Islet of Langerhans (tissue), 1 donor: ENCODE results near the gene ARHGEF4.

Experiments used
- FAIRE-seq: peaks from one replicate; lab custom pipeline; 2011; peaks lifted over from hg19 to GRCh38; lab: Jason Lieb, UNC

The ARHGEF4 gene

DNA sequence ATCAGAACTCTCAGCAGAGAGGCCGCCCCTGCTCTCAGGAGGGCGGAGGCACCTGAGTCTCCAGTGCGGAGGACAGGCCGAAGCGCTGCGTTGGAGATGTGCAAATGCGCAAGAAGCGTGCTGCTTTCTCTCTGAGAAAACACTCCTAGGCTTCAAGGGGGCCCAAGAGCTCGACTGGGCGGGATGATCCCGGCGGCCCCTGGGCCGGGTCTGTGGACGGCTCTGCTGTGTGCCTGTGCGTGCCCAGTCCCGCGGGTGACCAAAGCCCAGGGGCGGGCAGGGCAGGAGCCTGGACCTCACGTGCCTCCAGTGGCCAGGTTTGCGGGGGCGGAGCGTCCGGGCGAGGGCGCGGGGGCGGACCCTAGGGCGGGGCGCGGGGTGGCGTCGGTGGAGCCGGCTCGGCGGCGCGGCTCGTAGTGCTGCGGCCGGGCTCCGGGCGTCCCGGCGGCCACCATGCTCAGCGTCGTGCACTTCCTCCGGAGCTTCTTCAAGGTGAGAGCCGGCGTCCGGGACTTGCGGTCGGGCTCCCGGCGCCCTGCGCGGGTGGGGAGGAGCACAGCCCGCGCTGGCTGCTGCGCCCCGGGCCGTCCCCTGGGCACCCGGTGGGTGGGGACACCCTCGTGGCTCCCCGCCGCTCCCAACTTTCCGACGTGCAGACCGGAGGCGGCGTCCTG is at the start of gene ARHGEF4:
ARHGEF4 (plus strand) TSS at position 414 of the 674 bp plus-strand sequence; CDS start at position 454, 40 bp downstream.
- no peak for FAIRE-seq

DNA sequence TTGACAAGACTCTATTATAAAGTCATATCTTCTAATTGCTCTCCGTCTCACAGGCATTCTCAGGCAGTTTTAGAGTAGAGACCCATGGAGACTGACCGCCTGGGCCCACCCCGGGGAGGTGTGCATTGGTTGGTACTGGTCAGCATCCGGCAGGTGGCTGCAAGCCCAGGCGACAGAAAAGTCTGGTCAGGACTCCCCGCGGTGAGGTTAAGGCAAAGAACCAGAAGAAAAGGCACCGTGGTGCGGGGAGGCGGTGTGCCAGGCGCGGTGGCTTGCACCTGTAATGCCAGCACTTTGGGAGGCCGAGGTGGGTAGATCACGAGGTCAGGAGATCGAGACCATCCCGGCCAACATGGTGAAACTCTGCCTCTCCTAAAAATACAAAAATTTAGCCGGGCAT is 48.9 kb upstream of the ARHGEF4 start:
- FAIRE-seq = no peak

GRCh38 chr2:130790312-130790711 is 46.4 kb upstream of the ARHGEF4 start:
- no peak for FAIRE-seq

DNA sequence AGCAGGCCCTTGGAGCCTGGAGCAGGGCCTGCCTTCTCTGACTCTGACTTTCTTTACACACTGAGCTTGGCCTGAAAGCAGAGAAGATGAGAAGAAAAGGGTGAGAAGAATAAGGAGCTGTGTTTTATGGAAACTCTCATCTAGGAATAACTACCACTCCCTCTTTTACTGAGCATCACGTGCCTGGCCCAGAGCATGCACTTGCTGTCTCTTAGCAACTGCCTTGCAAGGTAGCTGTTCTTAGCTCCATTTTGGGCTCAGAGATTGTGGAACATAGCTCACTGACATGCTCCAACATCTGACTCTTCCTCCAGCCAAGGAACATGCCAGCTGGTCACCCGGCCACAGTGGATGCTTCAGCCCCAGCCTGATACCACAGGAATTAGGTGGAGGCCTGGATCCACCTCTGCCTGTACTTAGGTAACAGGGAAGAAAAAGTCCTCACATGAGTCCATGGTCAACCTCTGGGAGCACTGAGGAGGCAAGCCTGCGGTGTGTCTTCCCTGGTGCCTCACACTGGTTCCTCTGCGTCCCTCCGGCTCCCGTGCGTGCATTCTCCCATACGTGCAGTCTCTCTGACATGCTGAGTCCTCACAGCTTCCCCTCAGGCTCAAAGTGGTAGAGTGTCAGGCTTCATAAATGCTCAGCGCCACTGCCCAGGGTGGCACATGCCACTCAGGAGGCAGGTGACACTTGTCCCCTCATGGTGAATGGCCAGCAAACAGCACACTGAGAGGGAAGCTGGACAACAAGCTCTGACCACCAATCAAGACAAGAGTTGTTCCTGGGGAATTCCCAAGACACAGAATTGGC is 45.7 kb upstream of the ARHGEF4 start:
- no peak for FAIRE-seq

- FAIRE-seq = no peak
Observed at GRCh38 chr2:130791617-130791939, 45.1 kb upstream of the ARHGEF4 start.

DNA sequence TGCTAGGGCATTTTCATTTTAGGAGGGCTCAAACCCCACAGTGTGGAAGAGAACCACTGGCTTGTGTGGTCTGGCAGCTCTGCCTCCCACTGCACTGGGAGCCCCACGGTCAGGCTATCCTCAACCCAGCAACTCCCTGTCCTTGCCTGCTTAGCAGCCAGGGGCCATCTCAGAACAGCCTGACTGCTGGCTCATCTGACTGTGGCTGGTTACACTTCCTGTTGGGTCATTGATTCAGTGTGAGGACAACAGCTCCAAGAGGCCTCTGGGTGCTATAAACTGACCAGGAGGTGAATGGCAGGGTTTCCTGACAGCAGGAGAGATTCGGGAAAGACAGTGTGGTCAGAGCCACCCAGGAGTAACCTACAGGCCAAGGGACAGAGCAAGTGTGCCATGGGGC is 41.3 kb upstream of the ARHGEF4 start:
- FAIRE-seq = peak; percentile 24

DNA sequence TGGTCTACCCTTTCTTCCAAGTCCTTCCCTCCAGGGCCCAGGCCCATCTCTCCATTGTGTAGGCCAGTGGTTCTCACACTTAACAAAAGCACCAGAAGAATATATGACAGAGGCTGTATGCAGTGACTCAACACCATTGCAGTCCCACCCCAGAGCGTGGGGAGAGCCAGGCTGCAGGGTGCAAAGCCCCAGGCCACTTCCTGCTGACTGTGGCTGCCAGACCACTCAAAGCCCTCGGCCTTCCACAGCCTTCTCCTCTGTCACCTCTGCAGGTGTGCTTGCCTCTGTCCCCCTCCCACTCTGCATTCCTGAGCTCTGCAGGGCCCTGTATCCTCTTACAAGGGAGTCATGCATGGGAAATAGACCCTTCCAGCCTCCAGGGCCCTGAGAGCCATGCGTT is 40.4 kb upstream of the ARHGEF4 start:
- FAIRE-seq = no peak

DNA sequence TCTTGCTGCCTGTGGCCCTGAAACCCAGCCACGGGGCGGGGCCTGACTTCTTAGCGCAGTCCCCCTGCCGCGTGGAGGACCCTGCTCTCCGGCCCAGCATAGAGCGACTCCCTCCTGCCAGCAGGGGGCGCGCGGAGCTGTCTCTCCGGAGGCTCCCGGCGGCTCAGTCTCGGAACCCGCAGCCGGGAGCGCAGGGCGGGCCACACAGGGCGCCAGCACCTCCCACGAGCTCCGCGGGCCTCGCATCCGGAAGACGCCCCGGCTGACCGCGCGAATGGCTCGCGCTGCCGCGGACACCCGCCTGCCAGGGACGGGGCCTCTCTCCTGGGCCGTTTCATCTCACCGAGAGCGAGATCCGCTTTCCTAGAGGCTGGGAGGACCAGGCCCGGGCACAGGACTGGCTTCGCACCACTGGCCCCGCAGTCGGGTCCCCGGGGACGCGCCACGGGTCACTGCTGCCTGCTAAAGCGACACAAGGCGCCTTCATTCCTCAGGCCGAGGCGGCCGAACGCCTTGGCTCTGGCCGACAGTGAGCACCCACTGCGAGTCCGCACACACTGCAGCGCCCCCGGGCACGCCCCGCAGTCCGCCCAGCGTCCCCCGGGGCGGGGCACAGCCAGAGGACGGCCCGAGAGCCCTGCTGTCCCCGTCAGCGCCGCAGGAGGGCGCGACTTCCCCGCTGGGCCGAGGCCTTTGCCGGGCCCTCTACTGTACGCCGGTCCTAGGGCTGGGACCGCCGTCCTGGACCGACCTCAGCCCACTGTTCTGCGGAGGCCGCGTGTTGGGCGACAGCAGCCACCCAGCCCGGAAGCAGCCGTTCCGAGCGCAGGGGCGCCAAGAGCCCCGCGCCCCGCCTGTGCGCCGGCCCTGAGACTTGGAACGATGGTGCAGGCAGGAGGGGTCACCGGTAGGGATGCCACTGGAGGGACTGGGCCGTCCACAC is 39.0 kb upstream of the ARHGEF4 start:
- FAIRE-seq = no peak

DNA sequence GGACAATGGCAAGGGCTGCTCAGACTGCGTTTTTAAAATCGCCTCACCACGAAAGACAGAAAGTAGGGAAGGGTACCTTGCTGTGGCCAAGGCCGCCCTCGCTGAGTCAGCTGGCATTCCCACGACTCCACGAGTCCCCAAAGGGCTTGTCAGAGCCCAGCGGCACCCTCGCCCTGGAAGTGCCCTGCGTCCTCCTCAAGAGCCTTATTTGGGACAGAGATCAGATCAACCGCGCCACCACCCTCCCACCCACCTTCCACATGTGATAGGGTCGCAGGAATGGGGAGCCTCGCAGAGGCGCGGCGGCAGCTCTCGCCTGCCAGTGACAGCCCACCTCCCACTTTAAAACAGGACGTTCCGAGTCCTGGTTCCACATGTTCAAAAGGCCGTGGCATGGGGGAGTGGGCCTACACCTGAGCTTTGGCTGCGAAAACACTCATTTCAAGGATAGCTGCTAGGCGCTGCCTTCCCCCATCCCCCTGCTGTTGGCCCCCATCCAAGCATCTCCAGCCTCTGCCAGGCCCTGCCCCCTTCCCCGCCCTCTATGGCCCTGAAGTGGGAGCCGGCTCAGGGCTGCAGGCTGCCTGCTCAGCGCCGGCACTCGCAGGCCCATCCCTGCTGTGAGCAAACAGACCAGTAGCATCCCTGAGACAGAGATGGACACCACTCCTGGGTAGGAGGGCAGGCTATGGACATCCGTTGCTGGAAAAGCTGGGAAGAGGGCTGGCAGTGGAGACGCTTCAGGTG is 38.1 kb upstream of the ARHGEF4 start:
- no peak for FAIRE-seq

- FAIRE-seq = no peak
Observed at GRCh38 chr2:130799295-130799694, 37.4 kb upstream of the ARHGEF4 start.

GRCh38 chr2:130805613-130806012 is 31.1 kb upstream of the ARHGEF4 start:
- FAIRE-seq = no peak

DNA sequence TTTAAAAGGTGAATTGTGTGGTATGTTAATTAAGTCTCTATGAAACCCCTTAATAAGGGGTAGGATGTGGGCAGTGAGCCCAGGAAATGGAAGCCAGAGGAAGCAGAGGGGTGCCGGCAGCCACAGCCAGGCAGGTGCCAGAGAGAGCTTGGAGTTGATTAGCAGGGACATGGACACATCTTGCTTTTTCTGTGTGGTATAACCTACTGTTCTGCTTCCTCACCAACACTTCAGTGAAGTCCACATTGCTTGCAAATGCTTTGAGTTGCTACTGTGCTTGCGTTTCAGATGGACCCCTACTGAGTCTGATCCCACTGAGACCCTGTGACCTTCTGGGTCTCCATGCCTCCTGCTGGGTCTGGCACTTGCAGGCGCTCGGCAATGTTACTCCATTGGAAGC is 30.3 kb upstream of the ARHGEF4 start:
- FAIRE-seq = no peak

DNA sequence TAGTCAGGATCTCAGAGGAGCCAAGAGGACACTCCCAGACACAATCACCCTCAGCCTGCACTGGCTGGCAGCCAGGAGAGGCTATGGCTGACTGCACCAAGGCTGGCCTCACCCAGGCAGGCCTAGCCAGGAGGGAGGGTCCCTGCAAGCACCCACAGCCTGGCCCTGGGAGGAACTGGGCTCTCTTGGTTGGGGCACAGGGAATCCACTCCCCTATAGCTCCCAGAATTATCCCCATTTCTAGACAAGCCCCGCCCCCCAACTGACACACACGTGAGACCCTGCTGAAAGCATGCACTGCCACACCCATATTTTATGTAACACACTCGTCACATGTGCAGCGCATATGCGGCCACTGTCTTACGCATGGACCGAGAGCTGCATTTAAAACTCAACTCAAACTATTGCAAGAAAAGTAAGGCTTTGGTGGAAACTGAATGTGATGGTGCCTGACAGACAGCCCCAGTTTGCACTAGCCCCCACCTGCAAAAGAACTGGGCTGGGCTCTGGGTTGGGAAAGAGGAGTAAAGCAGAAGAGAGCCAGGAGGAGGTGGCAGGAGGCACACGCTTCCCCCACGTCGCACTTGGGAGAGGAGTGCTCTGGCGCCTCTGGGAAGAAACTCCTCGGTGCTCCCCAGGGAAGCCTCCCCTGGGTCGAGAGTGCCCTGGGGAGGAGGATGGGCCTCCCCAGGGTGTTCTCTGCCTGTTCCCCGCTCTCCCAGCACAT is 28.9 kb upstream of the ARHGEF4 start:
- no peak for FAIRE-seq

- FAIRE-seq = no peak
Observed at GRCh38 chr2:130808482-130809268, 28.0 kb upstream of the ARHGEF4 start.

DNA sequence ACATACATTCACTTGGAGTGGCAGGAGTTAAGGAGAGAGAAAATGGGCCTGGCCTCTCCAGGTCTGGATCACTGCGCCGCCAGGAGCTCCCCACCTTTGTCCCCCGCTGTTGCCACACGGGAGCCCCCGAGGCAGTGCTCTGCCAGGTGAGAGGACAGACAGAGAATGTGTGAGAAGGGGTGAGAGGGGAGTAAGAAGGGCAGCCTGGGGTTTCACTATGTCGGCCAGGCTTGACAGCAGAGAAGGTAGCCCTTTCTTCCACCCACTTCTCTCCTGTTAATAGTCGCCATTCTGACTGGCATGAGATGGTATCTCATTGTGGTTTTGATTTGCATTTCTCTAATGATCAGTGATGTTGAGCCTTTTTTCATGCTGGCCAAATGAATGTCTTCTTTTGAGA is 26.2 kb upstream of the ARHGEF4 start:
- no peak for FAIRE-seq

DNA sequence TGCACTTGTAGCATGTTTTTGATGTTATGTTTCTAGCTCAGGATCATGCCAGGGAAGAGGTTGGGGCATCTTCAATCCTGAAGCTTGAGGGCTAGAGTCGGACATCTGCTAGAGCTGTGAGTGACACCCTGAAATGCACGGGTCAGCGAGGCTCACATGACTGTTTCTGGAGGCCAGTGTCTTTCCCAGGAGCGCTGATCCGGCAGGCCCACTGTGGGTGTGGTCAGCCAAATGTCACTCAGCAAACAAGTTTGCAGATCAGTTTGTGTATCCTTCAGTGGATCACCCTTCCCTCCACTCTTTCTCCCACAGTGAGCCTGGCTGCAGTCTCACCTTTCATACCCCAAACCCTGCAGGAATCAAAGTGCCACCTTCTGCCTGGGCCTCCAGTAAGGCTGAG is 23.0 kb upstream of the ARHGEF4 start:
- no peak for FAIRE-seq

DNA sequence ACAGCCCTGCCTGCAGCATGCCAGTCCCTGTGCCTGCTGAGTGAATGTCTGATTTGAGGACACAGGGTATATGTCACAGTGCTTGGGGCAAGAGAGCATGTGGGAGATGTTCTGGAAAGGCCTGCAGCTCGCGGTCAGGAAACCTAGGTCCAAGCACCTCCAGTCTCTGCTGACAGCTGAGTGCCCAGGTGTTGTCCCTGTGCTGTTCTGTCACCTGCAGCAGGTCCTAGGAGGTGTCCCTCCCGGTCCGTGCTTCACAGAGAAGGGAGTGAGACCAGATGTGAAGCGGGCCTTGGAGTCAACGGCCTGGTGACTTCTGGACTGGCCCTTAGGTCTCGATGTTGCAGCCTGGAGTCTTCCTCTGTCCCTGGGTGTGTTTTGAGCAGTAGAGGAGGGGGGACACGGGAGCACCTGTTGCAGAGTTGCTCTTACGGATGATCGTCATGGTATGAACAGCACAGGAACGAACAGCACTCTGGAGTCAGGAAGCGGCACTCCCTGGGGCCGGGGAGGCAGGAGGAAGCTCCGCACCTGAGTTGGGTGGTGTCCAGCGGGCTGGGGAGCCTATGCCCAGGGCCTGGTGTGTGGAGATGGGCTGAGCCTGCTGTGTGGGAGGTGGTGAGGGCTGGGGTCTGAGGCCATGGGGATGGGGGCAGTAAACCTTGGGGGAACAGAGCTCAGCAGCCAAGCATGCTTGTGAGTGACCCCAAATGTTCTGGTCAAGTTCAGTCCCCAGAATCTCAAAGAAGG is 21.6 kb upstream of the ARHGEF4 start:
- FAIRE-seq = no peak

DNA sequence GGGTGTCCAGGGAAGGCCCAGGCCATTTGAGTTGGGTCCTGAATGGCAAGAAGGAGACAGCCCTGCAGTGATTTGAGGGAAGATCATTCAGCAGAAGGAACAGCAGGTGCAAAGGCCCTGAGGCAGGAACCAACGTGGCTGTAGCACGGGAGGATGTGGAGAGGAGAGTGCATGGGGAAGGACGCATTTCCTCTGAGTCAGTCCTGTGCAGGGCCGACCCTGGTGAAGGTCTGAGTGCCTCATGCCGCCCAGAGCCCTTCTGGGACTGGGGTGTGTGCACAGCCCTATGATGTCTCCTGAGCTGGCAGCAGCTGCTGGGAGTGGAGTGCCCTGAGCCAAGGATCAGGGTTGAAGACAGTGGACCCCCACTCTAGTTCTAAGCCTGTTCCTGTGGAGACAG is 17.9 kb upstream of the ARHGEF4 start:
- no peak for FAIRE-seq

DNA sequence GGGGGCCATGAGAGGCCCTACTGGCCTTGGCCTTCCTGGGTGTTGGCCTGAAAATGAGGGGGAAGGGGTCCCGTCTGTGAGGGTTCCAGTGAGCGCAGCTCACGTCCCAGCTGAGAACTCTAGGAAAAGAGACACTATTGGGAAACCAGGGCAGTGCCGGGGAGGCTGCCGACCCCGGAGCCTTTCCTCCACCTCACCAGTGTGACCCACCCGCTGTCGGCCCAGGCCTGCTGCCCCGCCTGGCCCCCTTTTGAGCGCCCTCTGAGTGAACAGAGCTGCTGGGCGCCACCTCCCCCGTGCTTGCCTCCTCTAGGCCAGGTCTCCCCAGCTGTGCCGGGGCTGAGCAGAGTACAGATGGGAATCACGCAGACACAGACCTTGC is 17.5 kb upstream of the ARHGEF4 start:
- FAIRE-seq = no peak
